A549 (cell line): Measurements from ENCODE around the gene GPS1.

Experiments used
- EP300 ChIP-seq, 2 experiments: fragments of >200 bp; sonication (Bioruptor Twin); formaldehyde crosslinking; IDR thresholded peaks; 2 replicates in 1 of 2; 3 replicates in 1 of 2; pipeline ENCODE4 v1.6.1; 2016 to 2017
- JUNB ChIP-seq: fragments of >200 bp; sonication (Bioruptor Twin); formaldehyde crosslinking; IDR thresholded peaks from 2 replicates; pipeline ENCODE4 v1.6.1; 2016
- RAD21 ChIP-seq, 2 experiments: fragments of >200 bp in 1 of 2; sonication (Bioruptor Twin) in 1 of 2; formaldehyde crosslinking in 1 of 2; IDR thresholded peaks in 1 of 2; conservative IDR thresholded peaks in 1 of 2; 2 replicates in 1 of 2; 3 replicates in 1 of 2; pipeline ENCODE4 v1.6.1; 2012 to 2018; ENCODE audit warnings: inconsistent platforms in 1 of 2
- TF ChIP-seq, protein P1 (sequence below): fragments of >200 bp; sonication (Bioruptor Twin); formaldehyde crosslinking; IDR thresholded peaks from 3 replicates; pipeline ENCODE4 v1.5.1; 2016

DNA sequence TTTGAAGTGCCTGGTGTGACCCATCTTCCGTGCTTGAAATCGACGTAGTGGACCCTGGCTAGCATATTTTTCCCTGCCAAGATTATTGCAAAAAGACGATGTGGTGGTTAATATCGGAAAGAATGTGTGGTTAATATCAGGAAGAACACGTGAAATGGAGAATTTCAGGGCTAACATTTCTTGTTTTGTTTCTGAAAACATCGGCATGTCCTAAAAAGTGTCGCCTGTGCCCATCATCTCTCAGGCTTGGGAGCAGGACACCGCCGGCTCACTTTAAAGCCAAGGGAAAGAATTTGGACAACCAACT is 13.9 kb upstream of the GPS1 start:
- TF ChIP-seq, protein P1, sequence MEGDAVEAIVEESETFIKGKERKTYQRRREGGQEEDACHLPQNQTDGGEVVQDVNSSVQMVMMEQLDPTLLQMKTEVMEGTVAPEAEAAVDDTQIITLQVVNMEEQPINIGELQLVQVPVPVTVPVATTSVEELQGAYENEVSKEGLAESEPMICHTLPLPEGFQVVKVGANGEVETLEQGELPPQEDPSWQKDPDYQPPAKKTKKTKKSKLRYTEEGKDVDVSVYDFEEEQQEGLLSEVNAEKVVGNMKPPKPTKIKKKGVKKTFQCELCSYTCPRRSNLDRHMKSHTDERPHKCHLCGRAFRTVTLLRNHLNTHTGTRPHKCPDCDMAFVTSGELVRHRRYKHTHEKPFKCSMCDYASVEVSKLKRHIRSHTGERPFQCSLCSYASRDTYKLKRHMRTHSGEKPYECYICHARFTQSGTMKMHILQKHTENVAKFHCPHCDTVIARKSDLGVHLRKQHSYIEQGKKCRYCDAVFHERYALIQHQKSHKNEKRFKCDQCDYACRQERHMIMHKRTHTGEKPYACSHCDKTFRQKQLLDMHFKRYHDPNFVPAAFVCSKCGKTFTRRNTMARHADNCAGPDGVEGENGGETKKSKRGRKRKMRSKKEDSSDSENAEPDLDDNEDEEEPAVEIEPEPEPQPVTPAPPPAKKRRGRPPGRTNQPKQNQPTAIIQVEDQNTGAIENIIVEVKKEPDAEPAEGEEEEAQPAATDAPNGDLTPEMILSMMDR = no peak
- TF ChIP-seq JUNB (no peak), EP300 (IDR thresholded peaks at IDR 0.05) (no peak), RAD21 (conservative IDR thresholded peaks at IDR 0.05 in 1 of 2, IDR thresholded peaks at IDR 0.05 in 1 of 2) (no peak)
